CD8-positive, alpha-beta memory T cell (primary cell): ENCODE data around the gene PRKAR1B. TPM values are rescaled to one million over a fixed set of nuclear protein-coding genes. Genes with fewer than 3 reads are reported as not detected.
A peak's percentile ranks its signal among the peaks of the same experiment; 100 is the strongest.

Source experiments
- CTCF ChIA-PET: fragments of 350-600 bp; sonication (Branson Sonifier 250); formaldehyde crosslinking; loops from one replicate; lab custom pipeline; 2021; ENCODE audit warnings: antibody characterized with exemption; lab: Charles Lee
- POLR2A ChIA-PET: fragments of 350-600 bp; sonication (Branson Sonifier 250); formaldehyde crosslinking; loops from one replicate; lab custom pipeline; 2021; ENCODE audit warnings: antibody characterized with exemption; lab: Charles Lee
- DNase-seq, 5 donors: peaks; one replicate each; pipeline versions ENCODE4 v3.0.0 to v3.0.0-alpha.2; 2020 to 2022; ENCODE audit warnings: mixed read lengths in 1 of 5
- H3K27ac ChIP-seq: one replicate; pipeline ENCODE4 v1.7.0; 2013; ENCODE audit warnings: low read depth, mild to moderate bottlenecking, low read length, moderate library complexity
- H3K27me3 ChIP-seq: 2 replicates; pipeline ENCODE4 v1.7.0; 2013; ENCODE audit warnings: low read length, mild to moderate bottlenecking; ENCODE audit not compliant: insufficient read depth, poor library complexity, severe bottlenecking
- H3K36me3 ChIP-seq: 2 replicates; pipeline ENCODE4 v1.7.0; 2013; ENCODE audit warnings: mild to moderate bottlenecking, low read length, moderate library complexity; ENCODE audit not compliant: insufficient read depth
- H3K4me1 ChIP-seq: 2 replicates; pipeline ENCODE4 v1.7.0; 2013; ENCODE audit warnings: mild to moderate bottlenecking, low read length, moderate library complexity; ENCODE audit not compliant: insufficient read depth
- H3K4me3 ChIP-seq: 2 replicates; pipeline ENCODE4 v1.7.0; 2013; ENCODE audit warnings: mild to moderate bottlenecking, low read length
- H3K9me3 ChIP-seq: 2 replicates; pipeline ENCODE4 v1.7.0; 2013; ENCODE audit warnings: mild to moderate bottlenecking, low read length
- H3K27ac Mint-ChIP-seq, 8 donors: one replicate each; pipeline ENCODE4 v1.8.0; 2020 to 2021; ENCODE audit warnings: mixed read lengths in 8 of 8, mild to moderate bottlenecking in 6 of 8, inconsistent platforms in 3 of 8, moderate library complexity in 3 of 8
- H3K27me3 Mint-ChIP-seq, 2 donors: one replicate each; pipeline ENCODE4 v1.8.0; 2020 to 2021; ENCODE audit warnings: mixed read lengths in 2 of 2, mild to moderate bottlenecking in 1 of 2, moderate library complexity in 1 of 2
- H3K36me3 Mint-ChIP-seq, 3 donors: one replicate each; pipeline ENCODE4 v1.8.0; 2020 to 2021; ENCODE audit warnings: mixed read lengths in 3 of 3, inconsistent platforms in 1 of 3, mild to moderate bottlenecking in 1 of 3
- H3K4me1 Mint-ChIP-seq, 3 donors: one replicate each; pipeline ENCODE4 v1.8.0; 2020 to 2021; ENCODE audit warnings: mixed read lengths in 3 of 3, inconsistent platforms in 1 of 3, mild to moderate bottlenecking in 1 of 3
- H3K4me3 Mint-ChIP-seq, 7 donors: one replicate each; pipeline ENCODE4 v1.8.0; 2020 to 2021; ENCODE audit warnings: mixed read lengths in 7 of 7, mild to moderate bottlenecking in 6 of 7, moderate library complexity in 4 of 7, inconsistent platforms in 2 of 7
- H3K9me3 Mint-ChIP-seq, 5 donors: one replicate each; pipeline ENCODE4 v1.8.0; 2020 to 2022; ENCODE audit warnings: mixed read lengths in 5 of 5, mild to moderate bottlenecking in 3 of 5, moderate library complexity in 2 of 5, inconsistent platforms in 1 of 5
- polyA plus RNA-seq: library from polyadenylated mRNA; unstranded; fragments of 300-500 nt; fragmentation: Illumina TruSeq; gene quantifications from one replicate; pipeline ENCODE4 v1.2.3, GENCODE V29; 2021
- total RNA-seq, 2 experiments: library from RNA; stranded (reverse); gene quantifications; one replicate each; pipeline ENCODE4 v1.2.3, GENCODE V29; 2021

Gene PRKAR1B
- total and polyA plus RNA-seq, 3 experiments from 2014 or later = 8.1 to 32.4 (median 28.3) TPM

- H3K27ac ChIP-seq = no peak overlapping the region
- H3K4me1 ChIP-seq = no peaks in the 10 kb centered on the region
- H3K9me3 Mint-ChIP-seq = peaks cover 0 to 2% (median 0%) of the 10 kb centered on the region in 5 donors
- POLR2A ChIA-PET = no interaction called here
- H3K27me3 ChIP-seq = no peaks in the 10 kb centered on the region
- no peak overlapping the region for H3K4me3 Mint-ChIP-seq
- no peak overlapping the region for H3K27ac Mint-ChIP-seq
- CTCF ChIA-PET = no interaction called here
- H3K27me3 Mint-ChIP-seq = peaks cover 0 to 1% of the 10 kb centered on the region in 2 donors
- no peak overlapping the region for H3K4me3 ChIP-seq
- peaks cover 14 to 32% (median 15%) of the 10 kb centered on the region in 3 donors for H3K36me3 Mint-ChIP-seq
- no peaks in the 10 kb centered on the region for H3K4me1 Mint-ChIP-seq
- H3K36me3 ChIP-seq = no peaks in the 10 kb centered on the region
- DNase-seq = peak in 1 of 5 donors; percentile 35
- no peaks in the 10 kb centered on the region for H3K9me3 ChIP-seq
These were observed 50.1 kb downstream of the PRKAR1B start for GRCh38 chr7:676972-677385.

GRCh38 chr7:676246-676971 is 50.7 kb downstream of the PRKAR1B start:
- no peaks in the 10 kb centered on the region for H3K4me1 ChIP-seq
- H3K9me3 ChIP-seq = no peaks in the 10 kb centered on the region
- H3K36me3 Mint-ChIP-seq = peaks cover 14 to 32% (median 15%) of the 10 kb centered on the region in 3 donors
- H3K27me3 ChIP-seq = no peaks in the 10 kb centered on the region
- H3K36me3 ChIP-seq = no peaks in the 10 kb centered on the region
- CTCF ChIA-PET = no interaction called here
- H3K9me3 Mint-ChIP-seq = peaks cover 0 to 2% (median 0%) of the 10 kb centered on the region in 5 donors
- H3K27ac ChIP-seq = no peak overlapping the region
- POLR2A ChIA-PET = no interaction called here
- no peak overlapping the region for H3K27ac Mint-ChIP-seq
- peaks cover 0 to 1% of the 10 kb centered on the region in 2 donors for H3K27me3 Mint-ChIP-seq
- H3K4me1 Mint-ChIP-seq = no peaks in the 10 kb centered on the region
- H3K4me3 ChIP-seq = no peak overlapping the region
- DNase-seq = peak in 1 of 5 donors; percentile 40
- H3K4me3 Mint-ChIP-seq = no peak overlapping the region

- Histone ChIP-seq H3K4me3 (no peak overlapping the region), H3K4me1 (no peaks in the 10 kb centered on the region), H3K9me3 (no peaks in the 10 kb centered on the region), H3K36me3 (no peaks in the 10 kb centered on the region), H3K27me3 (no peaks in the 10 kb centered on the region), H3K27ac (no peak overlapping the region)
- no peaks in the 10 kb centered on the region for H3K4me1 Mint-ChIP-seq
- peaks cover 0 to 1% of the 10 kb centered on the region in 2 donors for H3K27me3 Mint-ChIP-seq
- peak in 1 of 5 donors; percentile 13 for DNase-seq
- H3K27ac Mint-ChIP-seq = peak overlapping the region in 4 of 8 donors; percentile 42 to 88 (median 59)
- no peak overlapping the region for H3K4me3 Mint-ChIP-seq
- CTCF ChIA-PET = no interaction called here
- peaks cover 10 to 25% (median 14%) of the 10 kb centered on the region in 3 donors for H3K36me3 Mint-ChIP-seq
- no peaks in the 10 kb centered on the region for H3K9me3 Mint-ChIP-seq
- POLR2A ChIA-PET = no interaction called here
These were observed 52.3 kb downstream of the PRKAR1B start for GRCh38 chr7:674454-675410.

GRCh38 chr7:673681-674453 is 53.2 kb downstream of the PRKAR1B start:
- H3K27ac Mint-ChIP-seq = peak overlapping the region in 4 of 8 donors; percentile 33 to 88 (median 57)
- Histone ChIP-seq H3K4me1 (no peaks in the 10 kb centered on the region), H3K27ac (no peak overlapping the region), H3K9me3 (no peaks in the 10 kb centered on the region), H3K4me3 (no peak overlapping the region), H3K27me3 (no peaks in the 10 kb centered on the region), H3K36me3 (no peaks in the 10 kb centered on the region)
- ChIA-PET CTCF (no interaction called here), POLR2A (no interaction called here)
- H3K9me3 Mint-ChIP-seq = peaks cover 0 to under 1% (median 0%) of the 10 kb centered on the region in 5 donors
- no peak overlapping the region for H3K4me3 Mint-ChIP-seq
- peaks cover 6 to 17% (median 7%) of the 10 kb centered on the region in 3 donors for H3K36me3 Mint-ChIP-seq
- no peaks in the 10 kb centered on the region for H3K27me3 Mint-ChIP-seq
- H3K4me1 Mint-ChIP-seq = no peaks in the 10 kb centered on the region
- DNase-seq = peak in 1 of 5 donors; percentile 34

- no peaks in the 10 kb centered on the region for H3K27me3 ChIP-seq
- Mint-ChIP-seq H3K27me3 (no peaks in the 10 kb centered on the region), H3K4me3 (no peak overlapping the region), H3K9me3 (peaks cover 0 to 4% (median 0%) of the 10 kb centered on the region in 5 donors), H3K36me3 (peaks cover 5 to 13% (median 6%) of the 10 kb centered on the region in 3 donors), H3K27ac (peak overlapping the region in 1 of 8 donors; percentile 40), H3K4me1 (no peaks in the 10 kb centered on the region)
- CTCF ChIA-PET = no interaction called here
- H3K4me3 ChIP-seq = no peak overlapping the region
- no peaks in the 10 kb centered on the region for H3K9me3 ChIP-seq
- peak in 1 of 5 donors; percentile 21 for DNase-seq
- H3K27ac ChIP-seq = no peak overlapping the region
- H3K36me3 ChIP-seq = no peaks in the 10 kb centered on the region
- peaks cover 3% of the 10 kb centered on the region for H3K4me1 ChIP-seq
- POLR2A ChIA-PET = no interaction called here
These were observed 54.2 kb downstream of the PRKAR1B start for GRCh38 chr7:672891-673290.

GRCh38 chr7:671415-672042 is 55.6 kb downstream of the PRKAR1B start:
- Mint-ChIP-seq H3K27ac (peak overlapping the region in 1 of 8 donors; percentile 6), H3K4me3 (no peak overlapping the region), H3K27me3 (no peaks in the 10 kb centered on the region), H3K36me3 (peaks cover 5 to 8% (median 6%) of the 10 kb centered on the region in 3 donors), H3K9me3 (peaks cover 0 to 4% (median 0%) of the 10 kb centered on the region in 5 donors), H3K4me1 (no peaks in the 10 kb centered on the region)
- ChIA-PET CTCF (no interaction called here), POLR2A (no interaction called here)
- peaks cover 10% of the 10 kb centered on the region for H3K4me1 ChIP-seq
- no peaks in the 10 kb centered on the region for H3K9me3 ChIP-seq
- DNase-seq = peak in 1 of 5 donors; percentile 13
- no peaks in the 10 kb centered on the region for H3K36me3 ChIP-seq
- no peaks in the 10 kb centered on the region for H3K27me3 ChIP-seq
- H3K4me3 ChIP-seq = no peak overlapping the region
- H3K27ac ChIP-seq = no peak overlapping the region
